Effector CD4-positive, alpha-beta T cell (primary cell): Measurements from ENCODE around the gene ZBED1.
"Not testable (repeated sequence)": the region's sequence is repeated elsewhere in the genome, so short reads cannot be mapped to it uniquely, and the experiment has no call there.

Experiments used
- DNase-seq: peaks from one replicate; pipeline ENCODE4 v3.0.0-alpha.2; 2020

ZBED1 gene

GRCh38 chrX:2495595-2495994, 5.2 kb downstream of the ZBED1 start:
- no peak for DNase-seq

DNA sequence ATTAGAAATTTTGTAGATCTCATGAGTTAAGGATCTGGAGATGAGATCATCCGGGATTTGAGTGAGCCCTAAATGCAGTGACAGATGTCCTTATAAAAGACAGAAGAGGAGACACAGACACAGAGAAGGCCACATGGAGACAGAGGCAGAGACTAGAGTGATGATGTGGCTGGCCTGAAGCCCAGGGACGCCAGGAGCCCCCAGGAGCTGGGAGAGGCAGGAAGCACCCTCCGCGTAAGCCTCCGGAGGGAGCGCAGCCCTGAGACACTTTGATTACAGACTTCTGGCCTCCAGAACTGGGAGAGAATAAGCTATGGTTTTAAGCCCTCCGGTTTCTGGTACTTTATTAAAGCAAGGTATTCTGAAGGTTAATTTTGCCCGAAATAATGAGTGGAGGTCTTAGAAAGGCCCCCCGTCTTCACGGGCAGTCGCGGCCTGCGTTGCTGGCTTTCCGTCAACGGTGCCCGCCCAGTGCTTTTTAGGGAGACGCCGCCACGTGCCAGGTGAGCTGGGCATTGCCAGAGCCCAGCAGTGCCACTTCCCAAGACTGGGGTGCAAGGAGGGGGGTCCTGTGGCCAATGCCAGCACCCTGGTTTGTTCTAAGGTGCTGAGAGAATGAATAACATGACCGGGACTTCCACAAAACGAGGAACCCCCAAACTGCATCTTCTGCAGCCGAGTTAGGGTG, 8.1 kb downstream of the ZBED1 start:
- no peak for DNase-seq

GRCh38 chrX:2490634-2491033, 10.1 kb downstream of the ZBED1 start:
- no peak for DNase-seq

GRCh38 chrX:2489446-2490445, 11.0 kb downstream of the ZBED1 start:
- no peak for DNase-seq

DNA sequence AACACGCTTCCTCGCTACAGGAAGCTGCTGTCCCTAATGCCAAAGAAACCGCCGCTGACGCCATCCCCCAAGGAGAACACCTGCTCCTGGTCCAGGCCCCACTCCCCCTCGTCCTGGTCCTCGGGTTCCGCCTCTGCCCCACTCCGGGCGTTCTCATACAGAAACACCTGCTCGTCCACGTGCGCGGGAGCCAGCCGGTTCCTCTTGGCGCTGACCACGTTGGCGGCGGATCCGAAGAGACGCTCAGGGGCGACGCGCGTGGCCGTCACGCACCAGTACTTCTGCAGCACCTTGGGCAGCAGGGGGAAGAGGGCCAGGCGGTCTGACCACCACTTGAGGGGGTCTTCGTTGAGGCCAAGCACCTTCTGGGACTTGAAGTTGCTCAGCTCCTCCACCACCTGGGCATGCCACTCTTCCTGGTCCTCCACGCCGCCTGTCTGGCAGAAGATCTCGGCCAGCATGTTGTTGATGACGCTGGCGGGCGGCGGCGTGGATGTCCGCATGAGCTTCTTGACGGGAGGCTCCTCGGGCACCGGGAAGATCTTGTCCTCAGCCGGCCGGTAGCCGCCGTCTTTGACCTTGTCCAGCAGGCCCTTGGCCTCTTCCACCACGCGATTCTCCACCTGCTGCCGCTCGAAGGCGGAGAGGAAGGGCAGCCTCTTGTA, 12.0 kb downstream of the ZBED1 start:
- DNase-seq = no peak

- no peak for DNase-seq
Measured at GRCh38 chrX:2487366-2487765, 13.4 kb downstream of the ZBED1 start.

DNA sequence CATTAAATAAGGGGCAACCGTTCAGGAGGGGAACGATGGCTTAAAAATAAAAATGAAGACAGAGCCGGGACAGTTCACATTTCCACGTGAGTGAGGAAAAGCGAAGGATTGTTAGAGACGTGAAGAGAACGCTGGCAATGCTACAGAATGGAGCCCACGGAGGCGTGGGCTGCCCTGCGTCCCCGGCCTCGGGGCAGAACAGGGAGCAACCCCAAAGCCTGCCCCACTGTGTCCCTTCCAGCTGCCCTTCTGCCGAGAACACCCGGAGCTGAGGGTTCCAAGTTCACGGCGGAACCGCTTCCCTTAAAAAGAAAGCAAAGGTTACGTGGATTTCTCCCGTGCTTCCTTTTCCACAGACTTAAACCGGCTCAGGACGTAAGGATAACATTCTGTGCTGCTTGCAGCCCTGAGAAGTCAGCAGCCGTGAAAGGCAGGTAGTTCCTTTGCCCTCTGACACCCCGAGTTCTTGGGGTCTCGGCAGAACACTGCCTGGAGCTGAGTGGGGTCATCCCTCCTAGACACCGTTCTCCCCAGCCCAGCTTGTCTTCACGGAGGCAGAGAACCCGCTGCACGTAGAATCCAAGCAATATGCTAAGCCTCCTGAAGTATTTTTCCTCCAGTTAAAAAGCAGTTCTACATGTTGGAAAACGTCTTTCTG, 14.2 kb downstream of the ZBED1 start:
- no peak for DNase-seq

DNA sequence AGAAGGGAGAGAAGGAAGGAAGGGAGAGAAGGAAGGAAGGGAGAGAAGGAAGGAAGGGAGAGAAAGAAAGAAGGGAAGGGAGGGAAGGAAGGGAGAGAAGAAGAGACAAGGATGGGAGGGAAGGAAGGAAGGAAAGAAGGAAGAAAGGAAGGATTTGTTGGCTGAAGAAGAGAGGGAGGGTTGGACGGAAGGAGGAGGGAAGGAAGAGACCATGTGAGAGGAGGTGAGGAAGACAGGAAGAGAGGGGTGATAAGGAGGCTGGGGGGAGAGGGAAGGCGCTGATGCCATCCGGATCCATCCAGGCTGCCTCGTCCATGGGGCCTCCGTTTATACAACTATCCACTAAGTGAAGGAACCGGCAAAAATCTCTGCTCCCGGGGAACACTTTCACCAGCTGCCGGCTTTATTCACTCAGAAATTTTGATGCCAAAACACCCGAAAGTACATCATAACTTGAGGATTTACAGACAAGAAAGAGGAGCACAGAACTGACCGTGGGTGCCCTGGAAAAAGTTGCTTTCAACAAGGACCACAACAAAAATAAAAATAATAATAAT, 14.9 kb downstream of the ZBED1 start:
- no peak for DNase-seq

DNA sequence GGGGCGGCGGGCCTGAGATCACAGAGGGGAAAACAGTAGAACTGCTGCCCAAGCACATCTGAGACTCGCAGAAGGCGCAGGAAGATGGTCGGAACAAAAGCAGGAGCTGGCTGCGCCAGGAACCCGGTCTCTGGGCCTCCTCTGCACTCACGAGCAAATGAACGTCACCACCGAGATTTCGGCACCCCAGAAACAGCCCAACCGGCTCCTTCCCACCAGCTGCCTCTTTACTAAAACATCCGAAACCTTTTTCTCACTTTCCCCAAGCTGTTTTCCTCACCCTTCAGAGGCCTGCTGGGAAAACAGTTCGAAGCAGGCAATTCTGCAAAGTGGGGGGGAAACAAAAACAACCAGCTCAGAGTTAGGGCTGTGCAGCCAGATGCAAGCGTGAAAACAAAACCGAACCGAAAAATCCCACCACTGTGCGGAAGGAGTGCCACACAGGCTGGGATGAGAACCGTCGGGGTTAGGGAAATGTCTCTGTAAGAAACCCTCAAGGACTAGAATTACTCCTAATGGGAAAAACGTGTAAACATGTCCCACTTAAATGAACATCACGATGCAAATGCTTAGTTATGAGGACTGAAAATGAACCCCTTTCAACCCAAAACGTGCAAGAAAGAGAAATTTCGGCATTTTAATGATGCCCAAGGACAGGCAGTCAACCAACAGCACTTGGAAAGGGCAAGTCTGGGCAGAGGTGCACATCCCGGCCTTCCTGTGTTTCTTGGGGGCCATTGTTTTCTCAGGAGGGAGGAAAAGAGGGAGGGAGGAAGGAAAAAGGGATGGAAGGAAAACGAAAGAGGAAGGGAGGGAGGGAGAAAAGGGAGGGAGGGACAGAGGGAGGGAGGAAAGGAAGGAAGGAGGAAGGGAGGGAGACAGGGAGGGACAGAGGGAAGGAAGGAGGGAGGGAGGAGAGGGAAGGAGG, 15.8 kb downstream of the ZBED1 start:
- no peak for DNase-seq

- DNase-seq = no peak
Measured at GRCh38 chrX:2484256-2484655, 16.5 kb downstream of the ZBED1 start.

GRCh38 chrX:2483398-2484060, 17.2 kb downstream of the ZBED1 start:
- no peak for DNase-seq

DNA sequence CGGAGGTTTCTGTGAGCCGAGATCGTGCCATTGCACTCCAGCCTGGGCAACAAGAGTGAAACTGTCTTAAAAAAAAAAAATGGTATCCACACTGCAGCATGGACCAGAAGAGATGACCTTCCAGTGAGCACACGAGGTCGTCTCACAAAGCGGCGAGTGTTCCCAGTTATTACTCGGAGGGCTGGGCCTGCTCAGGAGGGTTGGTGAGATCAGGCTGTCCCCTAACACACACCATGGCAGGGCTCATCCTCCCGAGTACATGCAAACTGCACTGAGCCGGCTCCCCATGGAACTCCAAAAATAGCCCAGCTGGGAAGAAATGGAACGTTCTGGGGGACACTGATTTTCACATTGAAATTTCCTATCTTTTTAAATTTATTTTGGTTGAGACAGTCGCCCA, 19.2 kb downstream of the ZBED1 start:
- not testable (repeated sequence) for DNase-seq

DNA sequence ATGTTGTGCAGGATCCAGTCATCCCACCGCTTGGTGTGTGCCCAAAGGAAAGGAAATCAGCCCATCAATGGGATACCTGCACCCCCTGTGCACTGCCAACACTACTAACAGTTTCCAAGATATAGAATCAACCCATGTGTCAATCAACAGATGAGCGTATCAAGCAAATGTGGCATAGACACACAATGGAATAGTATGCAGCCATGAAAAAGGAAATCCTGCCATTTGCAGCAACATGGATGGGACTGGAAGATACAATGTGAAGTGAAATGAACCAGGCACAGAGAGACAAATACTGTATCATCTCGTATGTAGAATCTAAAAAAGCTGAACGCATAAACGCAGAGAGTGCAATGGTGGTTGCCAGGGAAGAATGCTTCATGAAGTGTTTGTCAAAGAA, 20.8 kb downstream of the ZBED1 start:
- DNase-seq = not testable (repeated sequence)

DNA sequence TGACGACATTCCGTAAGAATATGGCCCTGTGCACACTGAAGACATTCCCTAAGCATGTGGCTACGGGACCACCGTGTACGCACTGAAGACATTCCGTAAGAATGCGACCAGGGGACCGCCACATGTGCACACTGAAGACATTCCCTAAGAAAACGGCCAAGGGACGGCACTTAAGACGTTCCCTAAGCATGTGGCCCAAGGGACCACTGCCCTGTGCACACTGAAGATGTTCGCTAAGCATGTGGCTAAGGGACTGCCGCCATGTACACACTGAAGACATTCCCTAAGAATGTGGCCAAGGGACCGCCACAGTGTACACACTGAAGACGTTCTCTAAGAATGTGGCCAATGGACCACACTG, 21.4 kb downstream of the ZBED1 start:
- no peak for DNase-seq

DNA sequence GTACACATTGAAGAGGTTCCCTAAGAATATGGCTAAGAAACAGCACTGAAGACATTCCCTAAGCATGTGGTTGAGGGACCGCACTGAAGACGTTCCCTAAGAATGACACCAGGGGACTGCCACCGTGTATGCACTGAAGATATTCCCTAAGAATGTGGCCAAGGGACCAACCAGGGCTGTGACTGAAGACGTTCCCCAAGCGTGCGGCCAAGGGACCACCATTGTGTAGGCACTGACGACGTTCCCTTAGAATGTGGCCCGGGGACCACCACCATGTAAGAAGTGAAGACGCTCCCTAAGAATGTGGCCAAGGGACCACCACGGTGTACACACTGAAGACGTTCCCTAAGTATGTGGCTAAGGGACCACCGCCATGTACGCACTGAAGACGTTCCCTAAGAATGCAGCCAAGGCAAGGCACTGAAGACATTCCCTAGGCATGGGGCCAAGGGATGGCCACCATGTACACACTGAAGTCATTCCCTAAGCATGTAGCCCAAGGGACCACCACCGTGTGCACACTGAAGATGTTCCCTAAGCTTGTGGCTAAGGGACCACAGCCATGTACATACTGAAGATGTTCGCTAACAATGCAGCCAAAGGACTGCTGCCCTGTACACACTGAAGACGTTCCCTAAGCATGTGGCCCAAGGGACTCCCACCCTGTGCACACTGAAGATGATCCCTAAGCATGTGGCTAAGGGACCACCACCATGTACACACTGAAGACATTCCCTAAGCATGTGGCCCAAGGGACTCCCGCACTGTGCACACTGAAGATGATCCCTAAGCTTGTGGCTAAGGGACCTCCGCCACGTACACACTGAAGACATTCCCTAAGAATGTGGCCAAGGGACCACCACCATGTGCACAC, 22.0 kb downstream of the ZBED1 start:
- DNase-seq = no peak

- not testable (repeated sequence) for DNase-seq
Measured at GRCh38 chrX:2477313-2477712, 23.5 kb downstream of the ZBED1 start.

GRCh38 chrX:2474963-2475726, 25.6 kb downstream of the ZBED1 start:
- DNase-seq = no peak

- DNase-seq = no peak
Measured at GRCh38 chrX:2474280-2474962, 26.4 kb downstream of the ZBED1 start.
